HCT116 (cell line): ENCODE measurements around the gene CD69. TPM values are rescaled to one million over a fixed set of nuclear protein-coding genes. Genes with fewer than 3 reads are reported as not detected.

Source experiments
- ATAC-seq: fragments of 200-7000 bp; cut with Tn5 transposase; 2 replicates; pipeline ENCODE4 v1.9.1; 2020; ENCODE audit warnings: mild to moderate bottlenecking, moderate library complexity
- BruUV-seq: library from RNA; stranded (reverse); fragments of 400-500 nt; replicated peaks from 2 replicates; lab custom pipeline; 2021; lab: Mats Ljungman, UMichigan
- CTCF ChIA-PET: fragments of 300-600 bp; sonication (Branson Sonifier 250); formaldehyde crosslinking; loops from one replicate; lab custom pipeline; 2021; ENCODE audit warnings: antibody characterized with exemption; lab: Charles Lee
- POLR2A ChIA-PET: fragments of 300-600, 350-600 bp; sonication (Branson Sonifier 250); formaldehyde crosslinking; loops from one replicate; lab custom pipeline; 2021; ENCODE audit warnings: antibody characterized with exemption; lab: Charles Lee
- RAD21 ChIA-PET, 2 experiments: fragments of 300-600 bp; sonication (Branson Sonifier 250); formaldehyde crosslinking; loops; one replicate each; lab custom pipeline; 2023; ENCODE audit warnings: low total read pairs in 2 of 2; ENCODE audit not compliant: uncharacterized antibody in 2 of 2, unreplicated experiment in 2 of 2, low non-redundant PET in 1 of 2; lab: Charles Lee
- DNase-seq: peaks from one replicate; pipeline ENCODE4 v3.0.0-alpha.2; 2010; ENCODE audit warnings: low read depth, low spot score
- H2AFZ ChIP-seq: fragments of 200-600 bp; shearing (Covaris generic), sonication (generic); 2 replicates; pipeline ENCODE4 v1.6.1; 2017; ENCODE audit warnings: low read depth, mixed run types, mixed read lengths, antibody characterized with exemption, low read length; ENCODE audit not compliant: poor library complexity, severe bottlenecking
- H3K27ac ChIP-seq: 2 replicates; pipeline ENCODE4 v1.5.1; 2012; ENCODE audit warnings: low read depth, low read length
- H3K27me3 ChIP-seq: fragments of 200-600 bp; sonication (generic); 2 replicates; pipeline ENCODE4 v1.6.1; 2016; ENCODE audit warnings: mixed run types, low read length, mixed read lengths; ENCODE audit not compliant: insufficient read depth
- H3K36me3 ChIP-seq, 2 experiments: fragments of 200-500 bp in 1 of 2; fragments of 200-600 bp in 1 of 2; sonication (Bioruptor generic) in 1 of 2; sonication (generic) in 1 of 2; 2 replicates each; pipeline versions ENCODE4 v1.5.1 to v1.6.1; 2014 to 2016; ENCODE audit warnings: low read length in 2 of 2, inconsistent platforms in 1 of 2, mixed read lengths in 1 of 2, mixed run types in 1 of 2; ENCODE audit not compliant: insufficient read depth in 2 of 2, control insufficient read depth in 1 of 2
- H3K4me1 ChIP-seq, 2 experiments: fragments of 200-600 bp in 1 of 2; sonication (generic) in 1 of 2; 2 replicates each; pipeline versions ENCODE4 v1.5.1 to v1.6.1; 2012 to 2017; ENCODE audit warnings: low read length in 2 of 2, inconsistent platforms in 1 of 2, mild to moderate bottlenecking in 1 of 2, mixed read lengths in 1 of 2, mixed run types in 1 of 2, moderate library complexity in 1 of 2; ENCODE audit not compliant: insufficient read depth in 2 of 2, control insufficient read depth in 1 of 2
- H3K4me2 ChIP-seq: fragments of 200-600 bp; sonication (generic); 2 replicates; pipeline ENCODE4 v1.6.1; 2017; ENCODE audit warnings: mixed run types, low read length, mixed read lengths
- H3K4me3 ChIP-seq, 2 experiments: fragments of 200-600 bp in 1 of 2; sonication (generic) in 1 of 2; replicated peaks in 1 of 2; 2 replicates each; pipeline ENCODE4 v1.5.1; 2011 to 2016; ENCODE audit warnings: low read length in 2 of 2, control low read depth in 1 of 2, low read depth in 1 of 2, mild to moderate bottlenecking in 1 of 2, mixed read lengths in 1 of 2, mixed run types in 1 of 2
- H3K79me2 ChIP-seq: fragments of 200-600 bp; sonication (generic); 2 replicates; pipeline ENCODE4 v1.6.1; 2017; ENCODE audit warnings: mild to moderate bottlenecking, mixed run types, low read length, moderate library complexity, mixed read lengths; ENCODE audit not compliant: insufficient read depth
- H3K9ac ChIP-seq: fragments of 200-600 bp; sonication (generic); 2 replicates; pipeline ENCODE4 v1.6.1; 2016; ENCODE audit warnings: low read length, mixed read lengths
- H3K9me2 ChIP-seq: fragments of 200-600 bp; sonication (generic), shearing (Covaris generic); 2 replicates; pipeline ENCODE4 v1.6.1; 2017; ENCODE audit warnings: mixed run types, mild to moderate bottlenecking, moderate library complexity; ENCODE audit not compliant: insufficient read depth
- H3K9me3 ChIP-seq, 2 experiments: fragments of 200-500 bp in 1 of 2; fragments of 200-600 bp in 1 of 2; sonication (Bioruptor generic) in 1 of 2; sonication (generic) in 1 of 2; 2 replicates each; pipeline ENCODE4 v1.6.1; 2014 to 2017; ENCODE audit warnings: low read length in 2 of 2, mixed read lengths in 2 of 2, inconsistent platforms in 1 of 2, low read depth in 1 of 2, mild to moderate bottlenecking in 1 of 2, mixed run types in 1 of 2, moderate library complexity in 1 of 2; ENCODE audit not compliant: control insufficient read depth in 1 of 2, insufficient read depth in 1 of 2
- H4K20me1 ChIP-seq: fragments of 200-600 bp; sonication (generic), shearing (Covaris generic); 2 replicates; pipeline ENCODE4 v1.6.1; 2017; ENCODE audit warnings: mixed run types, mild to moderate bottlenecking, moderate library complexity; ENCODE audit not compliant: insufficient read depth
- CBX3 ChIP-seq: IDR thresholded peaks from 2 replicates; pipeline ENCODE4 v1.6.1; 2012; ENCODE audit warnings: low read depth
- ELF1 ChIP-seq: IDR thresholded peaks from 2 replicates; pipeline ENCODE4 v1.6.1; 2012; ENCODE audit warnings: low read depth, borderline replicate concordance
- EZH2 ChIP-seq: fragments of 200-600 bp; sonication (generic); IDR thresholded peaks from 2 replicates; pipeline ENCODE4 v1.6.1; 2017; ENCODE audit warnings: antibody characterized with exemption, mixed run types
- EZH2phosphoT487 ChIP-seq: fragments of 200-600 bp; IDR thresholded peaks from 2 replicates; pipeline ENCODE4 v1.6.1; 2018; ENCODE audit warnings: antibody characterized with exemption, borderline replicate concordance
- FOSL1 ChIP-seq: IDR thresholded peaks from 2 replicates; pipeline ENCODE4 v1.6.1; 2012; ENCODE audit warnings: low read depth
- JUND ChIP-seq: IDR thresholded peaks from 2 replicates; pipeline ENCODE4 v1.6.1; 2012
- MAX ChIP-seq: IDR thresholded peaks from 2 replicates; pipeline ENCODE4 v1.6.1; 2012
- POLR2A ChIP-seq: IDR thresholded peaks from 2 replicates; pipeline ENCODE4 v1.7.0; 2011; ENCODE audit warnings: borderline replicate concordance; ENCODE audit not compliant: insufficient read depth, insufficient read length; ENCODE audit errors: extremely low read depth
- POLR2AphosphoS5 ChIP-seq: IDR thresholded peaks from 2 replicates; pipeline ENCODE4 v1.6.1; 2011; ENCODE audit warnings: mild to moderate bottlenecking, low read depth, low read length, moderate library complexity
- RAD21 ChIP-seq: IDR thresholded peaks from 2 replicates; pipeline ENCODE4 v1.6.1; 2012; ENCODE audit warnings: low read depth, mild to moderate bottlenecking
- SP1 ChIP-seq: IDR thresholded peaks from 2 replicates; pipeline ENCODE4 v1.6.1; 2012; ENCODE audit warnings: low read depth
- SRF ChIP-seq: IDR thresholded peaks from 2 replicates; pipeline ENCODE4 v1.6.1; 2012; ENCODE audit warnings: low read depth
- YY1 ChIP-seq: IDR thresholded peaks from 2 replicates; pipeline ENCODE4 v1.6.1; 2011; ENCODE audit warnings: low read length, low read depth, moderate library complexity, mild to moderate bottlenecking; ENCODE audit not compliant: insufficient replicate concordance; ENCODE audit errors: extremely low read depth
- ZBTB33 ChIP-seq: IDR thresholded peaks from 2 replicates; pipeline ENCODE4 v1.6.1; 2011; ENCODE audit warnings: mild to moderate bottlenecking, low read length, moderate library complexity; ENCODE audit not compliant: insufficient replicate concordance; ENCODE audit errors: extremely low read depth
- ZFX ChIP-seq: fragments of 450-650 bp; IDR thresholded peaks from 2 replicates; pipeline ENCODE4 v1.6.1; 2017
- ZNF274 ChIP-seq: fragments of 200-500 bp; sonication (Bioruptor generic); IDR thresholded peaks from 2 replicates; pipeline ENCODE4 v1.6.1; 2014; ENCODE audit warnings: mild to moderate bottlenecking, low read depth, low read length, inconsistent platforms
- intact Hi-C: fragments of 100-400 bp; cut with micrococcal nuclease; formaldehyde crosslinking; loops from 2 replicates; pipeline ENCODE4 v1.10.0; 2022
- total RNA-seq: library from RNA; stranded (reverse); gene quantifications from one replicate; pipeline ENCODE4 v1.2.1, GENCODE V29; 2021; ENCODE audit not compliant: unreplicated experiment

Gene CD69
- total RNA-seq, 1 experiment from 2014 or later: not detected

GRCh38 chr12:9779209-9779608 is 18.5 kb upstream of the CD69 start:
- H3K9me2 ChIP-seq: no peaks in the 10 kb centered on the region
- RAD21 ChIA-PET: no interaction called here
- peaks cover 58% of the 10 kb centered on the region for H3K27me3 ChIP-seq
- no peaks in the 10 kb centered on the region for H3K79me2 ChIP-seq
- no peaks in the 10 kb centered on the region for H3K4me1 ChIP-seq
- TF ChIP-seq ZFX (no peak), RAD21 (no peak), FOSL1 (no peak), EZH2 (no peak), ELF1 (no peak), MAX (no peak), POLR2A (no peak), YY1 (no peak), EZH2phosphoT487 (no peak), SRF (no peak), POLR2AphosphoS5 (no peak), ZNF274 (no peak), SP1 (no peak), JUND (no peak), CBX3 (no peak), ZBTB33 (no peak)
- no peaks in the 10 kb centered on the region for H3K36me3 ChIP-seq
- CTCF ChIA-PET: no interaction called here
- POLR2A ChIA-PET: interaction anchor here (0.9 kb wide), 1 partner anchor 9 kb away, joined by 4 read pairs; no protein-coding TSS in a partner anchor
- no peaks in the 10 kb centered on the region for H4K20me1 ChIP-seq
- H3K4me3 ChIP-seq: no peak overlapping the region
- no peak overlapping the region for H3K27ac ChIP-seq
- H2AFZ ChIP-seq: no peak overlapping the region
- no peak overlapping the region for H3K4me2 ChIP-seq
- H3K9ac ChIP-seq: no peak overlapping the region
- intact Hi-C loops: no loop called here
- BruUV-seq: no TSS peak
- ATAC-seq (no peak), DNase-seq (no peak)
- H3K9me3 ChIP-seq: no peaks in the 10 kb centered on the region
